ENCODE results near the gene KIRREL2. TPM values are rescaled to one million over a fixed set of nuclear protein-coding genes. Genes with fewer than 3 reads are reported as not detected.

The KIRREL2 gene
- total RNA-seq: 1 to 10 TPM in 1 of 4 donors, not detected in 3; 1.7 TPM

DNA sequence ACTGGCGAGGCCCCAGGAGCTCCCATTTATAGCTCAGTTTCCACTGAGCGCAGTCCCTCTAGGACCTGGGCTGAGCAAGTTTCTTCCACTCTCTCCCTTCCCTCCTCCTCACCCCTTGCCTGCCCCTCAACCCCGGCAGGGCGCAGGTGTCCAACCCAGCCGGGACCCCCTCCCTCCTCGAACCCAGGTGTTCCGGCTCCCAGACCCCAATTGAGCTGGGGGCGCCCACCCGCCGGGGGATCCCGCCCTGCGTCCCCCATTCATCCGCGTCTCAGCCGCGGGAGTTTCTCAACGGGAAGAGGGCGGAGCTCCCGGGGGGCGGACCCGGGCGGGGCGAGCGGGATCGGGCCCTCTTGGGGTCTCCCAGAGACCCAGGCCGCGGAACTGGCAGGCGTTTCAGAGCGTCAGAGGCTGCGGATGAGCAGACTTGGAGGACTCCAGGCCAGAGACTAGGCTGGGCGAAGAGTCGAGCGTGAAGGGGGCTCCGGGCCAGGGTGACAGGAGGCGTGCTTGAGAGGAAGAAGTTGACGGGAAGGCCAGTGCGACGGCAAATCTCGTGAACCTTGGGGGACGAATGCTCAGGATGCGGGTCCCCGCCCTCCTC lies at the start of gene KIRREL2:
TSS of gene KIRREL2 (plus strand) at position 366 of the 604 bp plus-strand sequence. CDS start at position 575, 209 bp downstream.
- H3K4me1 ChIP-seq: peaks cover 0 to 14% (median 5%) of the 10 kb centered on the region in 4 donors
- H3K27ac ChIP-seq: no peak within 1 kb of the TSS
- TF ChIP-seq, protein P1, sequence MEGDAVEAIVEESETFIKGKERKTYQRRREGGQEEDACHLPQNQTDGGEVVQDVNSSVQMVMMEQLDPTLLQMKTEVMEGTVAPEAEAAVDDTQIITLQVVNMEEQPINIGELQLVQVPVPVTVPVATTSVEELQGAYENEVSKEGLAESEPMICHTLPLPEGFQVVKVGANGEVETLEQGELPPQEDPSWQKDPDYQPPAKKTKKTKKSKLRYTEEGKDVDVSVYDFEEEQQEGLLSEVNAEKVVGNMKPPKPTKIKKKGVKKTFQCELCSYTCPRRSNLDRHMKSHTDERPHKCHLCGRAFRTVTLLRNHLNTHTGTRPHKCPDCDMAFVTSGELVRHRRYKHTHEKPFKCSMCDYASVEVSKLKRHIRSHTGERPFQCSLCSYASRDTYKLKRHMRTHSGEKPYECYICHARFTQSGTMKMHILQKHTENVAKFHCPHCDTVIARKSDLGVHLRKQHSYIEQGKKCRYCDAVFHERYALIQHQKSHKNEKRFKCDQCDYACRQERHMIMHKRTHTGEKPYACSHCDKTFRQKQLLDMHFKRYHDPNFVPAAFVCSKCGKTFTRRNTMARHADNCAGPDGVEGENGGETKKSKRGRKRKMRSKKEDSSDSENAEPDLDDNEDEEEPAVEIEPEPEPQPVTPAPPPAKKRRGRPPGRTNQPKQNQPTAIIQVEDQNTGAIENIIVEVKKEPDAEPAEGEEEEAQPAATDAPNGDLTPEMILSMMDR (IDR thresholded peaks at IDR 0.05): no peak
- TF ChIP-seq POLR2A (IDR thresholded peaks at IDR 0.05): no peak
- H3K27me3 ChIP-seq: peaks cover 0 to 21% of the 10 kb centered on the region in 2 donors
- peak within 1 kb of the TSS; percentile 27 to 47 (median 44) for H3K4me3 ChIP-seq
- DNase-seq: no peak
- H3K36me3 ChIP-seq: no peaks in the 10 kb centered on the region
- H3K9me3 ChIP-seq: no peaks in the 10 kb centered on the region

DNA sequence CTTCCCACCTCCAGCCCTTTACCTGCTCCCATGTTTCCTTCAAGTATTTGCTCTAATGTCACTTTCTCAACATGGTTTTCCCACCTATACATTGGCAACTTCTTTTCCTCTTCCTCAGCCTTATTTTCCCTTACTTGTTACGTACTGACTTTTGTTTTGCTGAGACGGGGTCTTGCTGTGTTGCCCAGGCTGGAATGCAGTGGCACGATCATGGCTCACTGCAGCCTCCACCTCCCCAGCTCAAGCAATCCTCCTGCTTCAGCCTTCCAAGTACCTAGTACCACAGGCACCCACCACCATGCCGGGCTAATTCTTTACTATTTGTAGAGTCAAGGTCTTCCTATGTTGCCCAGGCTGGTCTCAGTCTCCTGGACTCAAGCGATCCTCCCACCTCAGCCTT lies 49.1 kb upstream of the KIRREL2 start:
- Histone ChIP-seq H3K27me3 (no peaks in the 10 kb centered on the region), H3K4me1 (no peaks in the 10 kb centered on the region), H3K27ac (no peak overlapping the region), H3K4me3 (no peak overlapping the region), H3K36me3 (no peaks in the 10 kb centered on the region), H3K9me3 (no peaks in the 10 kb centered on the region)
- no peak for TF ChIP-seq POLR2A (IDR thresholded peaks at IDR 0.05)
- TF ChIP-seq, protein P1 (IDR thresholded peaks at IDR 0.05): no peak
- no peak for DNase-seq

DNA sequence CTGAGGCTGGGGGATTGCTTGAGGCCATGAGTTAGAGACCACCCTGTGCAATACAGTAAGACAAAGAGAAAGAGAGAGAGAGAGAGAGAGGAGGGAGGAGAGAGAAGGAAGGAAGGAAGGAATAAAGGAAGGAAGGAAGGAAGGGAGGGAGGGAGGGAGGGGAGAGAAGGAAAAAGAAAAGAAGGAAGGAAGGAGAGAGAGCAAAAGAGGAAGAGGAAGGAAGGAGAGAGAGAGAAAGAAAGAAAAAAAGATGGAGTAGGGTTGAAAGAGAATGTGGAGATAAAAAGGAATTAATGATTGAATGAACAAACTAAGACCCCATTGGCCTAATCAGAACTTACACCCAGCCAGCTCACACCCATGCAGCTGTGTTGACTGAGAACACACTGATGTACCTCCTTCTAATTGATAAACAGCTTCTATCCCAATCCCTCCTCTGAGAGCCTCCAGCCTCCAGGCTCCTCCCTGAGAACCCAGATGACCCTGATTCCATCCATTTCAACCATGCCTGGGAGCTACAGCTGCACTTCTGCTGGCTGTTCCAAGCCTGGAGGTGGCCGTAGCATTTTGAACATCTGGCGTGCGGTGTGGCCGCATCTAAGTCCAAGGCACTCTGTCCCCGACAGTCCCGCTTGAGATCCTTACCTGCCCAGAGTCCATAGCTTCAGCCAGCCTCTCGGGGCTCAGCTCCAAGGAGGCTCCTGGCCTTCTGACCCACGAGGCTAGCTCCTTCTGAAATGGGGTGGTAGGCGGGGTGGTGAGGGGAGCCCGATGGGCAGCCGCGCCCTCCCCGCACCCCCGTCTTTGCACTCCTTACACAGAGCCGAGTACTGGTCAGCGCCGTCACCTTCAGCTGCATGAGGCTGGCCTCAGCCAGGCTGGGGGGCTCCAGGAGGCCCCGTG lies 45.1 kb upstream of the KIRREL2 start:
- H3K4me1 ChIP-seq: no peaks in the 10 kb centered on the region
- H3K4me3 ChIP-seq: no peak overlapping the region
- no peaks in the 10 kb centered on the region for H3K27me3 ChIP-seq
- H3K36me3 ChIP-seq: no peaks in the 10 kb centered on the region
- H3K9me3 ChIP-seq: no peaks in the 10 kb centered on the region
- no peak for DNase-seq
- H3K27ac ChIP-seq: no peak overlapping the region
- TF ChIP-seq, protein P1 (IDR thresholded peaks at IDR 0.05): no peak
- TF ChIP-seq POLR2A (IDR thresholded peaks at IDR 0.05): no peak

DNA sequence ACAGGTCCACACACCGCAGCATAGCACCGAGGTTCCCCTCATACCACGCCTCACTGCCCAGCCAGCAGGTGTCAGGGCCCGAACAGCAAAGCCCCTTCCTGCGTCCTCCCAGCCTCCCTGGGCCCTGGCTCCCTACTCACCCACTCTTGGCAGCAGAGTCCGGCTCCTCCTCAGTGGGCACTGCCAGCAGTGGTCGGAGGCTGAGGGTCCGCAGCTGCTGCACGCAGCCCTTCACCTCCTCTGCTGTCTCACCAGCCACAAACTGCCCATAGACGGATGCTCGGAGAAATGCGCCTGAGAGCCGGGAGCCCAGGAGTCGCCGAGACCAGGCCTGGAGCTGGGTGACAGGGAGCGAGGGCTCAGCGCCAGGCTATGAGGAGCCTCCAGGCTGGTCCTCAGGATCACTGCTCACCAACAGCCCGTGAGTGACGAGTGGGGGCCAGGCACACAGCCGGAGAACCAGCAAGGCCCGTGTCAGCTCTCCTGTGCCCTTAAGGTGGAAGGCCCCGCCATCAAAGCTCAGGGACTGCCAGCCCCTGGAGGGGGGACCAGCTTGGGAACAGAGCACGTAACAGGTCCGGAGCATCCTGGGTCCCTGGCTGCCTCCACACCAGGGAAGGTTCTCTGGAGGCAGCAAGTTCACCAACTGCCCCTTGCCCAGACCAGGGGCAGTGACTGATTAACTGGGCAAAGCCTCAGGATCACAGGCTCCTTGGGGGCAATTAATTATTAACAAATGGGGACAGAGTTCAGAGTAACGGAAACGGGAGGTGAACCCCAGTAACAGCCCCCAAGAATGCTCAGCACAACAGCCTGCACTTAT lies 44.3 kb upstream of the KIRREL2 start, which contains the start of gene PRODH2:
TSS of gene PRODH2 (minus strand) at position 626 of the 823 bp plus-strand sequence. CDS start at position 586, 40 bp downstream.
- H3K9me3 ChIP-seq: no peaks in the 10 kb centered on the region
- H3K27ac ChIP-seq: no peak within 1 kb of the TSS
- no peaks in the 10 kb centered on the region for H3K4me1 ChIP-seq
- no peak within 1 kb of the TSS for H3K4me3 ChIP-seq
- H3K27me3 ChIP-seq: no peaks in the 10 kb centered on the region
- TF ChIP-seq POLR2A (IDR thresholded peaks at IDR 0.05): no peak
- TF ChIP-seq, protein P1 (IDR thresholded peaks at IDR 0.05): no peak
- DNase-seq: no peak
- H3K36me3 ChIP-seq: no peaks in the 10 kb centered on the region

Measured in Peyer's patch (tissue), 4 donors.